IMR-90 (cell line): ENCODE data around the gene NFASC. TPM values are rescaled to one million over a fixed set of nuclear protein-coding genes. Genes with fewer than 3 reads are reported as not detected.

Experiments used
- ATAC-seq: fragments of 200-7000 bp; cut with Tn5 transposase; 2 replicates; pipeline ENCODE4 v1.9.1; 2020; ENCODE audit warnings: low read depth, mild to moderate bottlenecking, moderate library complexity
- BruUV-seq: library from RNA; stranded (reverse); fragments of 400-500 nt; replicated peaks from 2 replicates; lab custom pipeline; 2021; lab: Mats Ljungman, UMichigan
- CTCF ChIA-PET: fragments of 300-600 bp; formaldehyde crosslinking; extraction: SDS; loops from one replicate; lab custom pipeline; 2021; ENCODE audit warnings: antibody characterized with exemption; lab: Yijun Ruan, JAX
- POLR2A ChIA-PET: fragments of 300-600 bp; sonication (Branson Sonifier 250); formaldehyde crosslinking; loops from one replicate; lab custom pipeline; 2022; ENCODE audit warnings: antibody characterized with exemption; ENCODE audit not compliant: unreplicated experiment; lab: Charles Lee
- DNase-seq: peaks from one replicate; pipeline ENCODE4 v3.0.0; 2013
- H2AFZ ChIP-seq: replicated peaks from 2 replicates; pipeline ENCODE3; 2013; ENCODE audit warnings: low read length, mild to moderate bottlenecking; ENCODE audit not compliant: poor library complexity
- H2AK5ac ChIP-seq: 2 replicates; pipeline ENCODE4 v1.6.1; 2013; ENCODE audit warnings: low read depth, low read length, inconsistent platforms
- H2AK9ac ChIP-seq: replicated peaks from 2 replicates; pipeline ENCODE3; 2013; ENCODE audit warnings: mild to moderate bottlenecking, low read depth, low read length, moderate library complexity; ENCODE audit not compliant: poor library complexity
- H2BK120ac ChIP-seq: 2 replicates; pipeline ENCODE4 v1.6.1; 2013; ENCODE audit warnings: low read depth, low read length, inconsistent platforms
- H2BK15ac ChIP-seq: 3 replicates; pipeline ENCODE4 v1.6.1; 2013; ENCODE audit warnings: low read depth, low read length, inconsistent platforms
- H2BK20ac ChIP-seq: 2 replicates; pipeline ENCODE4 v1.6.1; 2013; ENCODE audit warnings: low read depth, mild to moderate bottlenecking, inconsistent platforms, low read length, moderate library complexity
- H2BK5ac ChIP-seq: 2 replicates; pipeline ENCODE4 v1.6.1; 2013; ENCODE audit warnings: mild to moderate bottlenecking, low read depth, low read length, inconsistent platforms; ENCODE audit not compliant: poor library complexity, severe bottlenecking
- H3K14ac ChIP-seq: replicated peaks from 2 replicates; pipeline ENCODE4 v1.6.1; 2013; ENCODE audit warnings: low read depth, low read length, inconsistent platforms
- H3K18ac ChIP-seq: 2 replicates; pipeline ENCODE4 v1.6.1; 2013; ENCODE audit warnings: low read depth, low read length, control low read depth
- H3K23ac ChIP-seq: 2 replicates; pipeline ENCODE4 v1.6.1; 2013; ENCODE audit warnings: low read depth, low read length, inconsistent platforms
- H3K27ac ChIP-seq: 2 replicates; pipeline ENCODE4 v1.5.1; 2013; ENCODE audit warnings: mild to moderate bottlenecking, control low read depth, low read length; ENCODE audit not compliant: insufficient read depth
- H3K27me3 ChIP-seq: 2 replicates; pipeline ENCODE4 v1.6.1; 2013; ENCODE audit warnings: low read length; ENCODE audit not compliant: control insufficient read depth, insufficient read depth
- H3K36me3 ChIP-seq: 2 replicates; pipeline ENCODE4 v1.6.1; 2013; ENCODE audit warnings: low read length, mixed read lengths; ENCODE audit not compliant: control insufficient read depth, insufficient read depth
- H3K4ac ChIP-seq: 2 replicates; pipeline ENCODE4 v1.6.1; 2013; ENCODE audit warnings: low read depth, low read length, inconsistent platforms
- H3K4me1 ChIP-seq: 2 replicates; pipeline ENCODE4 v1.6.1; 2013; ENCODE audit warnings: low read length, mixed read lengths; ENCODE audit not compliant: control insufficient read depth, insufficient read depth
- H3K4me2 ChIP-seq: 2 replicates; pipeline ENCODE4 v1.6.1; 2013; ENCODE audit warnings: low read depth, mild to moderate bottlenecking, control low read depth, low read length, moderate library complexity
- H3K4me3 ChIP-seq: 2 replicates; pipeline ENCODE4 v1.5.1; 2013; ENCODE audit warnings: low read depth, mild to moderate bottlenecking, control low read depth, low read length, moderate library complexity; ENCODE audit not compliant: insufficient read depth
- H3K56ac ChIP-seq: 2 replicates; pipeline ENCODE4 v1.6.1; 2013; ENCODE audit warnings: low read length, inconsistent platforms; ENCODE audit not compliant: insufficient read depth; ENCODE audit errors: extremely low read depth
- H3K79me1 ChIP-seq, 2 experiments: 2 replicates each; pipeline ENCODE4 v1.6.1; 2013; ENCODE audit warnings: low read length in 2 of 2, inconsistent platforms in 1 of 2, low read depth in 1 of 2
- H3K9ac ChIP-seq: 2 replicates; pipeline ENCODE4 v1.6.1; 2013; ENCODE audit warnings: low read depth, low read length, control low read depth
- H3K9me1 ChIP-seq: 2 replicates; pipeline ENCODE4 v1.6.1; 2013; ENCODE audit warnings: low read length, inconsistent platforms; ENCODE audit not compliant: insufficient read depth
- H3K9me3 ChIP-seq: 2 replicates; pipeline ENCODE4 v1.6.1; 2013; ENCODE audit warnings: low read length; ENCODE audit not compliant: control insufficient read depth, insufficient read depth
- H4K20me1 ChIP-seq: 2 replicates; pipeline ENCODE4 v1.6.1; 2013; ENCODE audit warnings: low read length, inconsistent platforms; ENCODE audit not compliant: insufficient read depth
- H4K5ac ChIP-seq: 2 replicates; pipeline ENCODE4 v1.6.1; 2013; ENCODE audit warnings: mild to moderate bottlenecking, low read depth, low read length, control low read depth
- H4K8ac ChIP-seq, 2 experiments: 2 replicates each; pipeline ENCODE4 v1.6.1; 2013; ENCODE audit warnings: low read depth in 2 of 2, low read length in 2 of 2, control low read depth in 1 of 2, inconsistent platforms in 1 of 2
- H4K91ac ChIP-seq: 2 replicates; pipeline ENCODE4 v1.6.1; 2013; ENCODE audit warnings: low read depth, low read length, inconsistent platforms; ENCODE audit not compliant: insufficient read depth
- ELK1 ChIP-seq: fragments of 150-350 bp; IDR thresholded peaks from 2 replicates; pipeline ENCODE4 v1.6.1; 2016; ENCODE audit warnings: low read depth, mild to moderate bottlenecking, low read length, moderate library complexity, borderline replicate concordance
- FOS ChIP-seq: fragments of 150-350 bp; IDR thresholded peaks from 2 replicates; pipeline ENCODE4 v1.6.1; 2016; ENCODE audit warnings: low read depth, low read length
- MXI1 ChIP-seq: IDR thresholded peaks from 2 replicates; pipeline ENCODE4 v1.6.1; 2012; ENCODE audit warnings: low read depth, mild to moderate bottlenecking, low read length, moderate library complexity, borderline replicate concordance
- RAD21 ChIP-seq: IDR thresholded peaks from 2 replicates; pipeline ENCODE4 v1.6.1; 2012; ENCODE audit warnings: low read length, improper control_type of control experiment
- USF2 ChIP-seq: fragments of 150-350 bp; IDR thresholded peaks from 2 replicates; pipeline ENCODE4 v1.6.1; 2017; ENCODE audit warnings: mild to moderate bottlenecking, antibody characterized with exemption, low read length, low read depth
- WGBS, 2 experiments: methylation state at CpG; one replicate each; pipeline versions ENCODE4 v1.1.5 to v1.1.7; 2013; ENCODE audit warnings: missing lambda C conversion rate in 2 of 2; ENCODE audit not compliant: insufficient read length in 1 of 2; ENCODE audit errors: extremely low coverage in 2 of 2; 5-methylcytosine and 5-hydroxymethylcytosine counted together
- dilution Hi-C: fragments of 300-500 bp; cut with HindIII; formaldehyde crosslinking; loops from one replicate; pipeline ENCODE4 v1.14.3; 2018; ENCODE audit warnings: low sequenced_read_pairs; ENCODE audit not compliant: unreplicated experiment
- in situ Hi-C: fragments of 300-500 bp; cut with MboI; formaldehyde crosslinking; loops from 3 replicates; pipeline ENCODE4 v1.14.3; 2019; ENCODE audit warnings: low sequenced_read_pairs, inconsistent platforms, mixed read lengths
- intact Hi-C: fragments of 100-400 bp; cut with micrococcal nuclease; formaldehyde crosslinking; loops from 2 replicates; pipeline ENCODE4 v1.10.0; 2022
- polyA plus RNA-seq, 3 experiments: library from polyadenylated mRNA; depleted of rRNA; stranded (reverse); fragments of >200 nt; gene quantifications; 2 replicates each; pipeline ENCODE4 v1.2.3, GENCODE V29; 2012; ENCODE audit warnings: low replicate concordance in 1 of 3
- total RNA-seq: library from RNA; depleted of rRNA; stranded (reverse); fragments of >200 nt; gene quantifications from 2 replicates; pipeline ENCODE4 v1.2.3, GENCODE V29; 2012

The NFASC gene
- total and polyA plus RNA-seq, 2 of the 4 experiments (the other 2 are of a cell fraction) = 0.18 to 0.79 TPM

GRCh38 chr1:204975021-204975420 lies 104.4 kb downstream of the NFASC start:
- no peaks in the 10 kb centered on the region; the same call in 1 of the 2 replicates for H4K20me1 ChIP-seq
- no peak overlapping the region for H2BK15ac ChIP-seq
- H3K4ac ChIP-seq = no peak overlapping the region
- DNase-seq = no peak
- no peak overlapping the region for H2AFZ ChIP-seq
- ChIA-PET CTCF (interaction anchor here (1.1 kb wide), 1 partner anchor 87 kb away, joined by 3 read pairs; no protein-coding TSS in a partner anchor), POLR2A (no interaction called here)
- H3K9ac ChIP-seq = no peak overlapping the region
- no peak overlapping the region for H2BK20ac ChIP-seq
- H3K18ac ChIP-seq = no peak overlapping the region
- H3K4me2 ChIP-seq = no peak overlapping the region
- no peaks in the 10 kb centered on the region for H3K9me1 ChIP-seq
- no peaks in the 10 kb centered on the region for H3K36me3 ChIP-seq
- H3K4me3 ChIP-seq = no peak overlapping the region
- no peak for ATAC-seq
- in situ Hi-C loops = loop anchor here (5.0 kb wide), 1 partner anchor 282 kb away; no protein-coding TSS in a partner anchor
- H3K79me1 ChIP-seq = no peaks in the 10 kb centered on the region
- BruUV-seq = no TSS peak
- TF ChIP-seq USF2 (no peak), RAD21 (no peak), ELK1 (no peak), MXI1 (no peak), FOS (no peak)
- H3K4me1 ChIP-seq = no peaks in the 10 kb centered on the region
- H3K14ac ChIP-seq = no peak overlapping the region
- H3K27me3 ChIP-seq = peaks cover 19% of the 10 kb centered on the region
- H3K56ac ChIP-seq = no peak overlapping the region
- H2AK5ac ChIP-seq = no peak overlapping the region
- no peak overlapping the region for H2BK5ac ChIP-seq
- intact Hi-C loops = loop anchor here (1.0 kb wide), 1 partner anchor 281 kb away; no protein-coding TSS in a partner anchor
- no peak overlapping the region for H4K91ac ChIP-seq
- H4K5ac ChIP-seq = no peak overlapping the region
- WGBS, 2 experiments = 60% methylated on average over 4 of the region's 12 CpGs; no CpG with 5 or more reads in 1 of the 2 experiments
- no peaks in the 10 kb centered on the region for H3K9me3 ChIP-seq
- H3K27ac ChIP-seq = no peak overlapping the region
- no peak overlapping the region for H3K23ac ChIP-seq
- no peak overlapping the region for H2BK120ac ChIP-seq
- no peak overlapping the region for H4K8ac ChIP-seq
- H2AK9ac ChIP-seq = no peak overlapping the region
- dilution Hi-C loops = no loop called here
